Inferior parietal cortex (tissue), 1 donor: ENCODE data around the gene ANKRD9.
A peak's percentile ranks its signal among the peaks of the same experiment; 100 is the strongest.
"Not testable (repeated sequence)": the region's sequence is repeated elsewhere in the genome, so short reads cannot be mapped to it uniquely, and the experiment has no call there.

Experiments
- DNase-seq: peaks from one replicate; pipeline ENCODE4 v3.0.0-alpha.2; 2016; ENCODE audit errors: extremely low spot score

Gene ANKRD9

GRCh38 chr14:102538602-102539543 lies 29.3 kb upstream of the ANKRD9 start:
- no peak for DNase-seq

GRCh38 chr14:102537981-102538601 lies 28.5 kb upstream of the ANKRD9 start:
- DNase-seq, result no peak

DNA sequence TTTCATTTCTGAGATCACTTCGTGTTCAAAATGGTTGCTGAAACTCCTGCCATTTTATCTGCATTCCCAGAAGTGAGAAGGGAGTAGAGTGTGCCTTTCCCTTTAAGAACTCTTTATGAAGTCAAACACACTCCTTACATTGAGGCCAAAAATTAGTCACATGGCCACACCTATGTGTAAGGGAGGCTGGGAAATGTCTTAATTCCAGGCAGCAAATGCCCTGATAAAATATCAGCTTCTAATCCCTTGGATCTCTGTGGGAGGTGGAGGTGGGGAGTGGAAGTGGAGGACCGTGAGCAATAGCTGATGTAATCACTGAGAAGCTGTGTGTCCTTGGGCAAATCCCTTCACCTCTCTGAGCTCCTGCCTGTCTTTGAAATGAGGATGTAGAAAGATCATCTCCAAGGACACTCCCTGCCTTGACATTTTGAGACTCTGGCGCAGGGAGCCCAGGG lies 22.7 kb upstream of the ANKRD9 start:
- no peak for DNase-seq

- no peak for DNase-seq
Observed at GRCh38 chr14:102530828-102531478, 21.4 kb upstream of the ANKRD9 start.

DNA sequence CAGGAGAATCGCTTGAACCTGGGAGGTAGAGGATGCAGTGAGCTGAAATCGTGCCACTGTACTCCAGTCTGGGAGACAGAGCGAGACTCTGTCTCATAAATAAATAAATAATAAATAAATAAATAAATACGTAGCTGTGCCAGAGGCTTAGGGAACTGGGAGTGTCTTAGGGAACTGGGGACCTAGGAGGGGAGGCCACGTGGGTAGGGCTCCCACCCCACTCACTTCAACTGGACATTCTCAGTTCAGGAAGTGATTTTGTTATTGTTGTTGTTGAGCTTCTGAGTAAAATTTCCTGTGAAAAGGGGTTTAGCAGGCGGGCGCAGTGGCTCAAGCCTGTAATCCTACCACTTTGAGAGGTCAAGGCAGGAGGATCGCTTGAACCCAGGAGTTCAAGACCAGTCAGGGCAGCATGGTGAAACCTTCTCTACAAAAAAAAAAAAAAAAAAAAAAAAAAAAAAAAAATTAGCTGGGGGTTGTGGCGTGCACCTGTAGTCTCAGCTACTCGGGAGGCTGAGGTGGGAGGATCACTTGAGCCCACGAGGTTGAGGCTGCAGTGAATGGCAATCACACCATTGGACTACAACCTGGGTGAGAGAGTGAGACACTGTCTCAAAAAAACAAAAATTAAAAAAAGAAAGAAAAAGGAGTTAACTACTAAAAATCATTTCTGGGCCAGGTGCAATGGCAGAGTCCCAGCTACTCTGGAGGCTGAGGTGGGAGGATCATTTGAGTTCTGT lies 19.0 kb upstream of the ANKRD9 start:
- no peak for DNase-seq

GRCh38 chr14:102525929-102526497 lies 16.4 kb upstream of the ANKRD9 start:
- DNase-seq, result no peak

- peak; percentile 58 for DNase-seq
Observed at GRCh38 chr14:102525219-102525928, 15.8 kb upstream of the ANKRD9 start.

GRCh38 chr14:102524451-102525218 lies 15.1 kb upstream of the ANKRD9 start:
- DNase-seq, result peak; percentile 94

DNA sequence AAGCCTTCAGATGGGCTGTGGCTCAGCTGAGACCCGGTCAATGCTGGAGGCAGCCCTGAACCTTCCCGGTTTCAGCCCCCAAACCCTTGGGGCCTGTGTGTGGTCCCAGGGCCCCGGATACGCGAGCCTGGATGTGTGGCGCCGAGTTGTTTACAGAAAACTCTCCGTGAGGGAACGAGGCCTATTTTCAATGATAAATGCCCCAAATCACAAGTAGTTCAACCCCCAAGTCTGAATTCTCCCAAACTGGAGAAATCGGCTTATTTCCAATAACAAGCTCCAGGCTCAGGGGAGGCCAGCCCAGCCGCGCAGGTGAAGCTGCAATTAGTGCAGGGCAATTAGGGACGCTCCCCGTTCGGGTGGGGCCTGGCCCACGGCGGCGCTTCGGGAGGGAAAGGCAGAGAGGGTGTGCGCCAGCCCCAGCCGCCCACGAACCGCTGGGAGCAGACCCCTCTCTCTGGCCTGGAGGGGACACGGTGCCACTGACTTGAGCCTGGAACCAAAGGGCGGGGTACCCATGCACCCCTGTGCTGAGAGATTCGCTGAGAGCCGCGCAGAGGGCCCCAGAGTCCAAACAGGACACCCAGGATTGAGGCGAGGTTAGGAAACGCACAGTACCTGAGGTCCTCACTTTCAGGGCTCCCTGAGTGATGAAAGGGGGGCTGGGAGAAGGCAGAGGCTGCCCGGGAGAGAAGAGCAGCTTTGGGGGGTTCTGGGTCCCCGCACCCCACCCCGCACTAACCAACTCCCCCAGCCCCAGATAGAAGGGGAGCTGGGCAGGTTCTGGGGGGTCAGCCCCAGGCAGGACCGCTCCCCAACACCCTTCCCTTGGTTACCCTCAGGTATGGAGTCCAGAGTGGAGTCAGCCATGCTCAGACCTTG lies 14.2 kb upstream of the ANKRD9 start:
- no peak for DNase-seq

- DNase-seq, result no peak
Observed at GRCh38 chr14:102523200-102523568, 13.6 kb upstream of the ANKRD9 start.

DNA sequence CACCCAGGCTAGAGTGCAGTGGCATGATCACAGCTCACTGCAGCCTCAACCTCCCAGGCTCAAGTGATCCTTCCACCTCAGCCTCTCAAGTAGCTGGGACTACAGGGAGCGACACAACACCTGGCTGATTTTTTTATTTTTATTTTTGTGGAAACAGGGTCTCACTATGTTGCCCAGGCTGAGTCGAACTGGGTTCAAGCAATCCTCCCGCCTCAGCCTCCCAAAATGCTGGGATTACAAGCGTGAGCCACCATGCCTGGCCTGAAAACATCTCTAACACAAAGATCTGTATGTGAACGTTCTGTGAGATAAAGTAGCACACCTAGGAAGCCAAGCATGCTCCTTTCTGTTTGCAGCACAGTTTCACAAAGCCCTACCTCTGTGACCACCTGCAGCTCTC lies 10.1 kb upstream of the ANKRD9 start:
- not testable (repeated sequence) for DNase-seq

- DNase-seq, result no peak
Observed at GRCh38 chr14:102518063-102518648, 8.6 kb upstream of the ANKRD9 start.

DNA sequence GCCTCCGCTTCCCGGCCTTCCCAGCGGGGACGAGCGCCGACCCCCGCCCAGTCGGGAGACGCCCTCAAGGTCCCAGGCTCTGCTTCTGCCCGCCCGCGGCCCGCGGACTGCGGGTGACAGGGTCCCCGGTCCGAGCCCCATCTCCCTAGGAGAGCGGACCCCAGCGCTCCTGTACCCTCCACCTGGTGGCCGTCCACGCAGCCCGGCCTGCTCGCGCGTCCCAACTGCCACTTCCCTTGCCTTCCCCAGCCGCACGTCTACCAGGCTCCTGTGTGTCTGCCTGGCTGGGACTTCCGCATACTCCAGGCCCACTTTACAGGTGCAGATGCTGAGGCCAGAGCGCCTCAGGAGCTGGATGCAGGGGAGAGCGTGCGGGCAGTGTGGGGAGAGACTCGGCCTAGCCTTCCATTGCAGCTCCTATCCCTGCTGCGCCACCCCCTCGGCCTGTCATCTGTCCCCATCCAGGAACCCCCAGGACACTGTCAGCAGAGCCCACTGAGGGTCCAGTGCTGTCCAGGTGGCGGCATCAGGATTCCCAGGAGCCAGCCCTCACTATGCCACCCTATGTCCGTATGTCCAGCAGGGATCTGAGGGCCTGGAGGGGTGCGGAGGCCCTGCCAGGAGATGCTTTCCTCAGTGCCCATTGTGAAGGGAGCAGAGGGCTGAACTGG lies 8.0 kb upstream of the ANKRD9 start:
- DNase-seq, result no peak

GRCh38 chr14:102516531-102517391 lies 7.2 kb upstream of the ANKRD9 start:
- DNase-seq, result no peak

DNA sequence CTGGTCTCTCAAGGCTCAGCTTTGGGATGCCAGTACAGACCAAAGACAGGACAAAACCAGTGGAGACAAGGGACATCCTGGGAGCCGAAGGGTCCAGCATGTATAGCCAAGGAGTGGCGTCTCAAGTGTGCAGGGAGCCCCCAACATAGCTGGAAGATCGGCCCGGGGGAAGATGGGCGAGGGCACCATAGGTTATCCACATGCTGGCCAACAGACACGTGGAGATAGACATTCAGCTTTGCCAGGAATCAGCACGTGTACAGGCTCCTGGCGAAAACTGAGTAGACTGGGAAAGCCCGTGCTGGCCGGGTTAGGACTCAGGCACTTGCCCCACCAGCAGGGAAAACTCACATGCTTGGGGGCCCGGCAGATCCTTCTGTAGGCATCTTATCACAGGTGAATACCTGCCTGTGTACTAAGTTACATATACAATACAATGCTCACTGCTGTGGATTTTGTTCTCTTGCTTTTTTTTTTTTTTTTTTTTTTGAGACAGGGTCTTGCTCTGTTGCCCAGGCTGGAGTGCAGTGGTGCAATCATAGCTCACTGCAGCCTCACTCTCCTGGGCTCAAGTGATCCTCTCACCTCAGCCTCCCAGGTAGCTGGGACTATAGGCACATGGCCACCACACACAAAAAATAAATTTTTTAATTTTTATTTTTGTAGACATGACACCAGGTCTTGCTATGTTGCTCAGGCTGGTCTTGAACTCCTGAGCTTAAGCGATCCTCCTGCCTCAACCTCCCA lies 5.6 kb upstream of the ANKRD9 start:
- no peak for DNase-seq
